PC-3 (cell line): Measurements from ENCODE around the gene WDR33. TPM values are rescaled to one million over a fixed set of nuclear protein-coding genes. Genes with fewer than 3 reads are reported as not detected.

Experiments
- ATAC-seq: fragments of 200-7000 bp; cut with Tn5 transposase; 2 replicates; pipeline ENCODE4 v1.9.1; 2020; ENCODE audit warnings: mild to moderate bottlenecking, moderate library complexity
- BruUV-seq: library from RNA; stranded (reverse); fragments of 400-500 nt; replicated peaks from 2 replicates; lab custom pipeline; 2021; lab: Mats Ljungman, UMichigan
- CTCF ChIA-PET: fragments of 300-600 bp; sonication (Branson Sonifier 250); formaldehyde crosslinking; loops from one replicate; lab custom pipeline; 2022; ENCODE audit warnings: antibody characterized with exemption; lab: Charles Lee
- POLR2A ChIA-PET: fragments of 300-600 bp; sonication (Branson Sonifier 250); formaldehyde crosslinking; loops from one replicate; lab custom pipeline; 2022; ENCODE audit warnings: antibody characterized with exemption; ENCODE audit not compliant: unreplicated experiment; lab: Charles Lee
- DNase-seq: peaks from one replicate; pipeline ENCODE4 v3.0.0-alpha.2; 2015
- H2AFZ ChIP-seq: fragments of 300-600 bp; sonication (generic); 2 replicates; pipeline ENCODE4 v1.6.0; 2016; ENCODE audit warnings: antibody characterized with exemption, low read length
- H3F3A ChIP-seq: fragments of 300-600 bp; sonication (generic); one replicate; pipeline ENCODE4 v1.6.0; 2017; ENCODE audit warnings: antibody characterized with exemption, low read length, control low read depth, mild to moderate bottlenecking; ENCODE audit not compliant: unreplicated experiment
- H3K27ac ChIP-seq: fragments of 300-600 bp; sonication (generic); 2 replicates; pipeline ENCODE4 v1.5.1; 2016; ENCODE audit warnings: mild to moderate bottlenecking, low read length
- H3K27me3 ChIP-seq: fragments of 300-600 bp; sonication (generic); 2 replicates; pipeline ENCODE4 v1.6.1; 2016; ENCODE audit warnings: low read length, mixed read lengths
- H3K36me3 ChIP-seq: fragments of 300-600 bp; sonication (generic); 2 replicates; pipeline ENCODE4 v1.6.1; 2016; ENCODE audit warnings: low read depth, mixed run types, low read length, mixed read lengths
- H3K4me1 ChIP-seq: fragments of 300-600 bp; sonication (generic); 2 replicates; pipeline ENCODE4 v1.5.1; 2016; ENCODE audit warnings: low read length; ENCODE audit not compliant: insufficient read depth
- H3K4me2 ChIP-seq: fragments of 300-600 bp; sonication (generic); 2 replicates; pipeline ENCODE4 v1.6.0; 2016; ENCODE audit warnings: low read length
- H3K4me3 ChIP-seq: fragments of 300-600 bp; sonication (generic); 2 replicates; pipeline ENCODE4 v1.5.1; 2016; ENCODE audit warnings: mild to moderate bottlenecking, low read length, mixed read lengths
- H3K79me2 ChIP-seq: fragments of 300-600 bp; sonication (generic); 2 replicates; pipeline ENCODE4 v1.6.1; 2017; ENCODE audit warnings: low read length, mixed read lengths
- H3K9ac ChIP-seq: fragments of 300-600 bp; sonication (generic); 2 replicates; pipeline ENCODE4 v1.6.0; 2016; ENCODE audit warnings: mild to moderate bottlenecking, low read length
- H3K9me2 ChIP-seq: fragments of 300-600 bp; sonication (generic); replicated peaks from 2 replicates; pipeline ENCODE4 v1.6.1; 2016; ENCODE audit warnings: mixed run types, low read length, mixed read lengths
- H3K9me3 ChIP-seq: fragments of 300-600 bp; sonication (generic); 2 replicates; pipeline ENCODE4 v1.6.1; 2016; ENCODE audit warnings: low read length, mixed read lengths
- H4K20me1 ChIP-seq: fragments of 300-600 bp; sonication (generic); 2 replicates; pipeline ENCODE4 v1.6.1; 2016; ENCODE audit warnings: low read length, mixed read lengths
- CTCF ChIP-seq: fragments of 300-600 bp; sonication (generic); conservative IDR thresholded peaks from 2 replicates; pipeline ENCODE4 v1.5.1; 2017; ENCODE audit warnings: antibody characterized with exemption, low read depth, mild to moderate bottlenecking, low read length
- EZH2 ChIP-seq: fragments of 300-600 bp; sonication (generic); IDR thresholded peaks from one replicate; pipeline ENCODE4 v1.6.1; 2017; ENCODE audit warnings: antibody characterized with exemption, mild to moderate bottlenecking, low read length; ENCODE audit not compliant: unreplicated experiment
- EZH2phosphoT487 ChIP-seq: fragments of 300-600 bp; sonication (generic); IDR thresholded peaks from 2 replicates; pipeline ENCODE4 v1.6.1; 2018; ENCODE audit warnings: mild to moderate bottlenecking, antibody characterized with exemption, low read length, borderline replicate concordance
- intact Hi-C: fragments of 100-400 bp; cut with micrococcal nuclease; formaldehyde crosslinking; loops from 2 replicates; pipeline ENCODE4 v1.9.0; 2023
- total RNA-seq: library from RNA; depleted of rRNA; stranded (reverse); fragments of >200 nt; gene quantifications from 2 replicates; pipeline ENCODE4 v1.2.3, GENCODE V29; 2014

WDR33 gene
- total RNA-seq, 1 experiment from 2014 or later: 31.7 TPM

DNA sequence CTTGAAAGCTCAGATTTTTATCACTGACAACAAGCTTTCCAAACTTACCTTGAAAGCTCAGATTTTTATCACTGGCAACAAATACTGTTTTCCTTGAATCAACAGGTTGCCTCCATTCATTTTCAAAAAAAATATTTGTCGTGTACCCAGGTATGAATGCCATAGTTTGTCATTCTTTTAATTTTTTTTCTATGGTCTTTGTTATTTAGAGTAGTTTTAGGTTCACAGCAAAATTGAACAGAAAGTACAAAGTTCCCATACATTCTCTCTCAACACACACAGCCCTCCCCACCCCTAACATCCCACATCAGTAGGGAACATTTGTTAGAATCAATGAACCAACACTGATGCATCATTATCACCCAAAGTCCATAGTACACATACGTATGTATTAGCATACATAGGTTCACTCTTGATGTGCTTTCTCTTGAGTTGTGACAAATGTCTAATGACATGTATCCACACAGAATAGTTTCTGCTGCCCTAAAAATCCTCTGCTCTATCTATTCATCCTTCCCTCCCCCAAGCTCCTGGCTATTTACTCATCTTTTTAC, 25.9 kb downstream of the WDR33 start:
- Histone ChIP-seq H3K4me2 (no peak overlapping the region), H3K4me1 (no peaks in the 10 kb centered on the region), H3K9me3 (no peaks in the 10 kb centered on the region), H2AFZ (no peak overlapping the region), H4K20me1 (0 out of 2 replicates have a peak, but pooled peaks cover 13% of the 10 kb centered on the region), H3K27me3 (no peaks in the 10 kb centered on the region), H3K27ac (no peak overlapping the region), H3K79me2 (peaks cover 65% of the 10 kb centered on the region), H3K36me3 (peaks cover 8% of the 10 kb centered on the region; the same call in 1 of the 2 replicates), H3F3A (no peaks in the 10 kb centered on the region), H3K9ac (no peak overlapping the region), H3K4me3 (no peak overlapping the region), H3K9me2 (no peaks in the 10 kb centered on the region)
- intact Hi-C loops: no loop called here
- no TSS peak for BruUV-seq
- ATAC-seq (peak; percentile 45; the same call in 1 of the 2 replicates), DNase-seq (no peak)
- ChIA-PET CTCF (no interaction called here), POLR2A (no interaction called here)
- no peak for TF ChIP-seq EZH2phosphoT487
- no peak for TF ChIP-seq CTCF
- no peak for TF ChIP-seq EZH2

DNA sequence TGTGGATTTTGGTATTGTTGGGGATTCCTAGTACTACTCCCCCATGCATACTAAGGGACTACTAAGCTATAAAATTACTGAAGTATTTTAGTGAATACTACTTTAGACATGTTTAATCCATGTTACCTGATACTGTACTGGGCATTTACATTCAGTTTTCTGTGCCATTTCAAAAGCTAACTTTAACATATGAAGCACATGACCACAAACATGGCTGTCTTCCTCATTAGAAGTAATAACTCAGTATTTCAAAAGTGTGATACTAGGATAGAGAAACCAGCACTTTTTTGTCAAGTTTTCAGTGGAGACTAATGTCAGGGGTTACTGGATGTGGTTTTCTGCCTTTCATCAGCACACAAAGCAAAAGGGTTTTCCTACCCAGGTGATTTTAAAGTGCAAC, 27.9 kb downstream of the WDR33 start:
- DNase-seq: no peak
- Histone ChIP-seq H3K36me3 (peaks cover 8% of the 10 kb centered on the region; the same call in 1 of the 2 replicates), H3K79me2 (peaks cover 80% of the 10 kb centered on the region), H3K4me1 (no peaks in the 10 kb centered on the region), H3K4me3 (no peak overlapping the region), H3F3A (no peaks in the 10 kb centered on the region), H4K20me1 (0 out of 2 replicates have a peak, but pooled peaks cover 13% of the 10 kb centered on the region), H3K9me2 (no peaks in the 10 kb centered on the region), H2AFZ (no peak overlapping the region), H3K4me2 (no peak overlapping the region), H3K27ac (no peak overlapping the region), H3K9ac (no peak overlapping the region), H3K9me3 (no peaks in the 10 kb centered on the region), H3K27me3 (no peaks in the 10 kb centered on the region)
- TF ChIP-seq EZH2: no peak
- TF ChIP-seq EZH2phosphoT487: no peak
- no peak for TF ChIP-seq CTCF
- intact Hi-C loops: no loop called here
- POLR2A ChIA-PET: interaction anchor here (0.5 to 0.7 kb wide), 3 partner anchors 9 to 83 kb away, joined by 3 to 18 read pairs (median 9); no protein-coding TSS in a partner anchor
- CTCF ChIA-PET: no interaction called here
- no peak for ATAC-seq
- BruUV-seq: no TSS peak

DNA sequence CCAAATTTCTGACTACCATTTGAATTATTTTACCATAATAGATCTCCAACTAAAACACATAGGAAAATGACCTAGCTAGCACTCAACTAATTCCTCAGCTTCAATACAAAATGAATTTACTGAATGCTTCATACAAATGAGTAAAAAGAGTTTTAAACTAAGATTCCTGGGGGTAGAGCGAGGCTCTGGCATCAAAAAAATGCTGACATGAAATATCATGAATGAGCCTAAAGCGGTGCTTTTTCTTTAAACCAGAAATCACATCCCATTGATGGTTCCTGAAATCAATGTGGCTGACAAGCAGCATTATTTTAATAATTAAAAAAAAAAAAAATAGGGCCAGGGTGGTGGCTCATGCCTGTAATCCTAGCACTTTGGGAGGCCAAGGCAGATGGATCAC, 32.1 kb downstream of the WDR33 start:
- H3F3A ChIP-seq: no peaks in the 10 kb centered on the region
- H3K9me3 ChIP-seq: no peaks in the 10 kb centered on the region
- no peak overlapping the region for H3K4me2 ChIP-seq
- no peaks in the 10 kb centered on the region for H3K4me1 ChIP-seq
- no peak overlapping the region for H3K27ac ChIP-seq
- intact Hi-C loops: loop anchor here (10.0 kb wide), 1 partner anchor 76 kb away; the partner anchor contains the start of gene POLR2D
- peaks cover 95% of the 10 kb centered on the region for H3K79me2 ChIP-seq
- TF ChIP-seq EZH2: no peak
- TF ChIP-seq EZH2phosphoT487: no peak
- TF ChIP-seq CTCF: no peak
- BruUV-seq: no TSS peak
- DNase-seq (no peak), ATAC-seq (no peak)
- ChIA-PET CTCF (no interaction called here), POLR2A (no interaction called here)
- no peak overlapping the region for H3K4me3 ChIP-seq
- no peak overlapping the region for H3K9ac ChIP-seq
- no peaks in the 10 kb centered on the region for H3K27me3 ChIP-seq
- no peaks in the 10 kb centered on the region for H3K9me2 ChIP-seq
- H4K20me1 ChIP-seq: 0 out of 2 replicates have a peak, but pooled peaks cover 13% of the 10 kb centered on the region
- H2AFZ ChIP-seq: no peak overlapping the region
- no peaks in the 10 kb centered on the region; the same call in 1 of the 2 replicates for H3K36me3 ChIP-seq
